HG03378 (cell line): ENCODE measurements around the gene GRID1.

Experiments used
- ATAC-seq: cut with Tn5 transposase; IDR thresholded peaks from one replicate; pipeline ENCODE4 v1.9.1; 2021; ENCODE audit warnings: mild to moderate bottlenecking, moderate library complexity; ENCODE audit not compliant: unreplicated experiment

The GRID1 gene

DNA sequence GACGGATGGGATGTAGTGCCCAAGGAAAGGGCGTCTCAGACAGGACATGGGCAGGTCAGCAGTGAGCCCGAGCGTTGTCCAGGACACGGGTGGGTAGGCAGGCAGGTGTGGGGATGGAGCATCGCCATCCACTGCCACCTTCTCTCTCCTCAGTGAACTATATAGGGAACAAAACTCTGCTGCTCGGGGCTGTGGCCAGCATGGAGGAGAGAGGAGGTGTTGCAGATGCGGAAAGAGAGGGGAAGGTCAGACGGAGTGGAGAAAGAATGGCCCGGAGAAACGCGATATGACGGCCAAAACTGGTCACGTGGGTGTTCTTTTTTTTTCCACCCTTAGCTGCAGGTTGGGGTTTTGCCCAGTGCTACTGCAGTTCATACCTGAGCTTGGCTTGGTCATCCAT is 71.2 kb downstream of the GRID1 start:
- ATAC-seq: no peak

DNA sequence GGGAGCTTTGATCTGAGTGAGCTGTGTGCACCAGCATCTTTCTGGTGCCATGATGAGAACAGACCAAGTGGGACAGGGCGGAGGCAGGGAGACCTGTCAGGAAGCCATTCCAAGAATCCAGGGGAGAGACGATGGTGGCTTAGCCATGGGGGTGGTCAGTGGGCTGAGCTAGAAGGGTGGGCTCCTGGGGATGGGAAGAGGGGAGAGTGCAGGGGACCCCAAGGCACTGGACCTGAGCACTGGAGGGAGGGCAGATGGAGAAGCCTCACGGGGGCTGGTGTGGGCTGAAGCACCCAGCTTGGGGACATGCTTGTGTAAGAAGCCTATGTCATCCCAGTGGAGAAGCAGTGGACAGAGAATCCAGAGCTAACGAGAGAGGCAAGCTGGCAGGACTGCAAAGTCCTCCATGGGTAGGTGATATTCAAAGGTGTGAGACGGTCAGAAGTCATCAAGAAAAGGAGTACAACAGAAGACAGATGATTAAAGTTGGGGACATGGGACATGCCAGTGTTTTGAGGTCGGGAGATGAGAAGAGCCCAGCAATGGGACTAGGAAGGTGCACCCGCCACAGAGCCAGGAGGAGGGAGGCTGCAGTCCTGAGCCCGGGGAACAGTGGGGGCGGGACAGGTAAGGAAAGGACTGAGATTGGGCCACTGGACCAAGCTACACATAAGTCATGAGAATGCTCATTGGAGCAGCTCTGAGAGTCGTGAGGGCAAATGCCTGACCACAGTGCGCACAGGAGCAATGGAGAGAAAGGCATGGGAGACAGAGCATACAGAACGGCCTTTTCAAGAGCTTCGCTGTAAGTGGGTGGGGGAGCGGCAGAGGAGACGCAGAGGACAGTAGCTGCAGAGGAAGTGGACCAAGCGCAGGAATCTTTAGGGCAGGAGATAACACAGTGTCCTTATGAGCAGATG is 72.0 kb downstream of the GRID1 start:
- ATAC-seq: no peak

DNA sequence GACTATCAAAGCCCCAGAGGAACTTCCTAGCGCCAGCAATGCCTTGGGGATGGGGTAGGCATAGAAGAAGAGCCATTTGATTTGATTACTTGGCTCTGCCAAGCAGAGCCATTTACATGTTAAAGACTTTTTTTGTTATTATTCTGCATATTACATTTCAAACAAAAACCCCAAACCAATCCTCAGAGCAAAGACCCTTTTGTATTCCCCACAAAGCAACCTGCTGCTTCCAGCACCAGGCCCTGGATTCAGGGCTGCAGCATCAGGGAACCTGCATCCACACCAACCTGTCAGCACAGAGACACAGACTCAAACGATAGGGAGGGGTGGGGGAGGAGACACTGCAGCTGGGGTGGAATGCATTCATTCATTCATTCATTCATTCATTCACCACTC is 73.2 kb downstream of the GRID1 start:
- ATAC-seq: no peak

DNA sequence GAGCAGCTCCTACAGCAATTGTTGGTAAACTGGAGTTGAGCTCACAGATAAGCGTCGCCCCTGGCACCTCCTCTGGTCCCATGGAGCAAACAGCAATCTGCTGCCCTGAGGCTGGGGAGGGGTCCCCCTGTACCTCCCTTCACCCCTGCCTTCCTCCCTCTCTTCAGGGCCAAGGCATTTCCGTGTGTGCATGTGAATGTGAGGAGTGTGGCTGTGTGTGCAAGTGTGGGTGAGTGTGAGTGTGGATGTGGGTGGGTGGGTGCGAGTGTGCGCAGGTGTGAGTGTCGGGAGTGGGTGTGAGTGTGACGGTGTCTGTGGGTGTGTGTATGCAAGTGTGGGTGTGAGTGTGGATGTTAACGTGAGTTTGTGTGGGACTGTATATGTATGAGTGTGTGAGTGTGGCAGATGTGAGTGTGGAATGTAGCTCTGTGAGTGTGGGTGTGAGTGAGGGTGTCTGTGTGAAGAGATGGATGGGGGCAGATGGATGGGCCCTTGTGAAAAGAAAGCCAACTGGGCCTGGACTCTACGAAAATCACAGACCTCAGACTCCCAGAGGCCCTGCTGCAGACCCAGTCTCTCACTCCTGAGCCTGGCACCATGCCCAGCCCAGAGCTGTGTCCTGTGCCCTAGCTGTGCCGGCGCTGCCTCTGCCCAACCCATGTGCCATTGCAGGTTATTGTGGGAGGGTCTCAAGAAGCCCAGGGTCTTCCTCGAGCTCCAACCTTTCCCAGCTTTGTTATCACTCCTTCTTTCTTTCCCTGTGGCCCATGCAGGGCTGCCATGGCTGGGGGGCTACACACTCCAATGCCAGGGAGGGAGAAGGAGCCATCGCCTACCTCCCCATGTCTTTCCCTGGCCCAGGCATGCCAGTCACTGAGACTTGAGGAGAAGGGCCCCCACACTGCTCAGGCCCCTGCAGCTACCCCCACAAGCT is 73.9 kb downstream of the GRID1 start:
- ATAC-seq: no peak

DNA sequence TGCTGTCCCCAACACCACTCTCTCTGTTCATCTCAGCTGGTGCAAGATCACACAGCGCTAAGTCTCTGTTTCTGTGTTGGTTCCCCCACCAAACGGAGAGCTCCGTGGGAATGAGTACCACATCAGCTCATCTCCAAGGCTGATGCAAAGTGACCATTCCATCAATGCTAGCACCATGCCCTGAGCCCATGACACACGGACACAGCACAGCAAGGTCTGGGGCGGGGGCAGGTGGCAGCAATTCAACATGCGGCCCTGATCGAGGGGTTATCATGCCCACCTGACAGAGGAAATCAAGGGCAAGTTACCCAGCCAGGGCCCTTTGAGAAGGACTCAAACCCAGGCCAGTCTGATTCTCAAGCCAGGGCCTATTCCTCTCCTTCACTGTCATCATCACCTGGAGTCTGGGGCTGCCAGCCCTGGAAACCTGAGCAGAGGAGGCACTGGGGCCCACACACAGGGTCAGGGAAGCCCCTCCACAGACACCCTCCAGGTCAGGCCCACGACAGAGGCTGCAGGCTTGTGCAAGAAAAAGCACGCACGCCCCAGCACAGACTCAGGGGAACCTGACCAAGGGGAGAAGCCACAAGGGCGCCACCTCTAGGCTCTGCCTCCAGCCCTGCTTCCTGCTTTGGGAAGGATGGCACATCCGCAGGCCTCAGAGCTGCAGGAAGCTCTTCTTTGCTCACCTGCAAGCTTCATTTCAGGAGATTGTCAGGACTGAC is 74.8 kb downstream of the GRID1 start:
- ATAC-seq: no peak

DNA sequence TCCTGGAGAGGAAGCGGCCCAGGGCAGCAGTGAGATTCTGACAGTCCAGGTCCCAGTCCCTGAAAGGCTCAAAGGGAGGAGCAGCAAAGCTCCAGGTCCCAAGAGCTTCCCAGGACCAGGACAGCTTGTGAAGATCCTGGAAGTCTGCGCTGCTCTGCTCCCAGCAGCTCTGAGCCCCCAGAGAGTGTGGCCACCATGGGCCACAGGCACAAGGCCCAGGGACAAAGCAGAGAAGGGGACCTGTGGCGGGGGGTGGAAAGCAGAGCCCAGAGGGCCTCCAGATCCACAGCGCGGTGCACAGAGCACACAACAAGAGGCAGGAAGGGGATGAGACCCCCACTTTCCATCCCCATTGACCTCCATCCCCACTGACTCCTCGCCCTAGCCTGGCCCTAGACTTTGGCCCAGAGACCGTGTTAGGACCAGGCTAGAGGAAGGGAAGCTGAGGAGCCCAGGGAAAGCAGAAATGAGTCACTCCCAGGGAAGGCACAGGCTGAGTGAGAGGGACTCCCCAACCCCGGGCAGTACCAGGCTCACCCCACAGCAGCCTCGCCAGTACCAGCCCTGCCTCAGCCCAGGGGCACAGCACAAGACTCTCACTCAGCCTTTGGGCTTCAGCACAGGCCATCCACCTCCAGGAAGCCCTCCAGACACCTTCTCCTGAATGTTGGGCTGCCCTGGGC is 75.5 kb downstream of the GRID1 start:
- ATAC-seq: no peak

DNA sequence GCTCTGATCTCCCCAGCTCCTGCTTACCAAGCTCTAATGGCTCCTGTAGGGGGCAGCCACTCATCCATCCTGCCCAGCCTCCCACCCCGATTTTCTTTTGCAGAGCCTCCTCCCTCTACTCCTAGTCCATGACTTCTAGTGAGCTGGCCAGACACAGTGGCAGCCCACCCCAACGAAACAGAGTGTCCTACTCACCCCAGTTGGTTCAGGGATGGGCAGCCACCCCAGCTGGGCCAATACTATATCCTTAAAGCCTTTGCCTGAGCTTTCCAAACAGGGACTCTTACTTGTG is 77.1 kb downstream of the GRID1 start:
- no peak for ATAC-seq

DNA sequence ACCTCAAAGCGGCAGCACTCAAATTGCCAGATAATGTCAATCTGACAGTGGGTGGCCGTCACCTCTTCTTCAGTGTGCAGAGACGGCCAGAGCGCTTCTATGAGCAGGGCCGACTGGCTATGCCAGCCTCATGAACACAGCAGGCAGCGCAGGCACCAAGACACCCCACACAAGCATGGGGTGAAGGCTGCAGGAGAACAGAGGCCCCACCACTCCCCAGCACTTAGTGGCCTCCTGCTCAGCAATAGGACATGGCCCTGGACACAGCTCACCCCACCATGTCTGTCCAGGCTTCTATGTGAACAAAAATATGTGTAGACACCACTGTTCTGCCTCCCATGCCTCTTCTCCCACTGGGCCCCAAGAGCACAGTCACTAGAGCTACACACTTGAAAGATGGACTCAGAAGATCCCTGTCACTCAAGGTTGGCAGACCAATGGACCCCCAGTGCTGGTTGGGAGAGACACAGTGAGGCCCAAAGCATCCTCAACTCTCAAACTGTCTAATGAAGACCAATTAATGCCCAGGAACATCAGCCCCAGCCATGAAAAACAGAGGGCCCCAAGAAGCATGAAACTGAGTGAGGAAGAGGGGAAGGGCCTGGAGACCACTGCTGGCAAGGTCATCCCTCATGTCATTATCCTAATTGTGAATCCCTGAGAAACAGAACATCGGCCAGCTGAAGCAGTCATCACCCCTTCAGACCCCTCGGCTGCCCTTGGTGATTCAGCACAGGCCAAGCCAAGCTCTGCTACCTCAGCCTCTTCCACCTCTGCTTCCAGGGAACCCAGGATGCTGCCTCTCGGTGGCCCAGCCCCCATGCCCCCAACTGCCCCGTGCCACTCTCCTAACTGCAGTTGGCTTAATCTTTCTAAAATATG is 77.7 kb downstream of the GRID1 start:
- no peak for ATAC-seq

DNA sequence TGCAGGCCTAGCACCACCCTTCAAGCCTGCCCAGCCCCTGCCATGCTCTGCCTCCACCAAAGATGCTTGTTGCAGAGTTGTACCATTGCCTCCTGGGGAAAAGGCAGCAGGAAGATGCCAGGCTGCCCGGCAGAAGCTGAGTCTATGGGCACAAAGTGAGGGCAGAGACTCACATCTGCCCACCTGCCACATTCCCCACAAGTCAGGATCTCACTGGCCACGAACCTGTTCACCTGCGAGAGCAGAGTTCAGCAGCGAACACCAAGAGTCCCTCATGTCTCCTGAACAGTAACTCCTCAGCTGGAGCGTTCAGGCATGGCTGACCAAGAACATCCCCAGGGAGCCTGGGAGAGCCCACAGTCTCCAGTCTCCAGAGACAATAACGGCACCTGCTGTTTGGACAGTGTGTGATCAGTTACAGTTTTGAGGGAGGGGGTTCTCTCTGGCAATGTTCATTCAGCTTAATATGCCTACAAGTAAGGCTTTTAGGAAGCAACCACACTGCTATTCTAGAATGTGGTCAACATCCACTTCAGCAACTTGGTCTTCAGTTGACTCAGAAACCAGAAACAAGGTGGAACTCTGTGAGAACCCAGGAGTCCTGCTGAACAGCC is 78.5 kb downstream of the GRID1 start:
- ATAC-seq: no peak

DNA sequence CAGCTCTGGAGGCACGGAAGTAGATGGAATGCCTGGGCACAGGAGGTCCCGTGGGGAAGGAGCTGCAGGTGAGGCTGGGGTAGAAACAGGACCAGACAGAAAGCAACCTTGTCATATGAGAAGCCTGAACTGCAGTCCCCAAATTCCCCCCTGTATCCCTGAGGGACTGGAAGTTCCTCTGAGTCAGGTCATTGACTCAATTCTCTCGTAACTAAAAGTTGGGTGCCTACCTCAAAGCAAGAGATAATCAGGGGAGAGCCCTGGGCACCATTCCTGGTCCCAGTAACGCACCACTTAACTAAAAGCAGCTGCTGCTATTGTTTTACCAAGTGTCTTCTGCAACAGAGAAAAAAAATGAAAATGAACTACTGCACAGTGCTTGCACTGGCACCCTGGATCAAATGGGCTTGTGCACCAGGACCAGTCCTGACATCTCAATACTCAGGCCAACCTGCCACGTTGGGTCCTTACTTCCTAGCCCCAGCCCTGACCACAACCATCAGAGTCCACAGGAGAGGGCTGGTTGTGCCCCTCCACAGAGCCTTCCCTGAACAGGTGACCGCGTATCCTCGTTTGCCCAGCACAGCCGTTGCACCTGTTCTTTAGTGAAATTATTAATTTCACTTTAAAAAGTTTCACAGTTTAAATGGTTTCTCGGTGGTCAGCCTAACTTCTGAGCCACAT is 79.3 kb downstream of the GRID1 start:
- no peak for ATAC-seq

DNA sequence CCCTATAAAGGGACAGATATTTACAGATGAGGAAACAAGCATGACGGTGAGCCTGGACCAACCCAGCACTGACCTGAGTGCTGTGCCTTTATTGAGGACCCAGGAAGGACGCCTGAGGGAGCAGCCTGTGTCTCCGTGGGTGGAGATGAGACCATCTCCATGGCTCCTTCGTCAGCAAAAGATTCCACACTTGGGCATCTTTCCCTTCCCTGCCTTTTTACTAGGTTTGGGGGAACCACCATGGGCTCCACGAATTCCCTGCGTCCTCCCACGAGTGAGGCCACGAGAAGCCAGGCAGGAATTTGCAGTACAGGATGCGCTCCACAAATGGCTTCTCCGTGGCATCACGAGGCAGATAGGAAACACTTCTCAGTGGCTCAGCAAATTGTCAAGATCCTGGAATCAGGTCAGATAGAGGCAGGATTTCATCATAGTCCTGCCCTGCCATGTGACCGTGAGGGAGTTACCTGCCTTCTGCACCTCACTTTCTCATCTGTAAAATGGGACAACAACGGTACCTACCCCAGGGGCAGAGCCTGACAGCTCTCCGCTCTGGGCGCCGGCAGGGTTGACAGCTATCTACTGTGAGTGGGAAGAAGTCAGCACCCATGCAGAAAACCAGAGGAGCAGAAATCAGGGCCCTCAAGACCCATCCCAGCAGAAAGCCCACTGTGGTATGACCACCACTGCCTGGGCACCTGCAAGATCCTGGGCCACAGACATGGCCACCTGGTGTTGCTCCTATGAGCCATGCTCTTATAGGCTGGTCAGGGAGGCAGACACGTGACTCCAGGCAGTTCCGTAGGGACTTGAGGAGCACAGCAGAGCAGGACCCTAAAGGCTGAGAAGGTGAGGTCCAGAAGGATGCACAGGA is 80.1 kb downstream of the GRID1 start:
- no peak for ATAC-seq

DNA sequence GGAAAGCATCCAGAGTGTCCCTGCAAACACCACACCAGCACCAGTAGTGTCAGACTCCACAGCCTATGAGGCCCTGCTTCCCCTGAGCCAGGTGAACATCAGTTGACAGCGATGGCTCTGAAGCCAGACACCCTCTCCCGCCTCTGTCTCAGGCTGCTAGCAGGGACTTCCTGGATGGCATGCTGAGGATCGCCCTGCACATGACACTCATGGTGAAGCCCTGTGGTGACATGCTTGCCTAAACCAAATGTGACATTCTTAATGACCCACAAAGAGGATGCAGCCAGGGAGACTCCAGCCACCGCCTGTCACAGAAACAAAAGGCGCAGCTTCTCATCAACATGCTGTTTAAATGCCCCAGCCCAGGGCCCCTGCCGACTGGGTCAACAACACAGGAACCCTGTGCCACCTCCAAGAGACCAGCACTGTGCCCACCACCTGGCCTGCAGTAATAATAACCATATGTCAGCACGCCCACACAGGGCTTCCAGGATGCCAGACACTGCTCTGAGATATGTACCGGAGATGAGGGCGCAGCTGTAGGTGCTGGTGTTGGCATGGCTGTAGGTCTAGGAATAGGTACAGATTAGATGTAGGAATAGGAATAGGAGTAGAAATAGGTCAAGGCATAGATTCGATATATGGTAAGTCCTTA is 81.3 kb downstream of the GRID1 start:
- ATAC-seq: no peak

DNA sequence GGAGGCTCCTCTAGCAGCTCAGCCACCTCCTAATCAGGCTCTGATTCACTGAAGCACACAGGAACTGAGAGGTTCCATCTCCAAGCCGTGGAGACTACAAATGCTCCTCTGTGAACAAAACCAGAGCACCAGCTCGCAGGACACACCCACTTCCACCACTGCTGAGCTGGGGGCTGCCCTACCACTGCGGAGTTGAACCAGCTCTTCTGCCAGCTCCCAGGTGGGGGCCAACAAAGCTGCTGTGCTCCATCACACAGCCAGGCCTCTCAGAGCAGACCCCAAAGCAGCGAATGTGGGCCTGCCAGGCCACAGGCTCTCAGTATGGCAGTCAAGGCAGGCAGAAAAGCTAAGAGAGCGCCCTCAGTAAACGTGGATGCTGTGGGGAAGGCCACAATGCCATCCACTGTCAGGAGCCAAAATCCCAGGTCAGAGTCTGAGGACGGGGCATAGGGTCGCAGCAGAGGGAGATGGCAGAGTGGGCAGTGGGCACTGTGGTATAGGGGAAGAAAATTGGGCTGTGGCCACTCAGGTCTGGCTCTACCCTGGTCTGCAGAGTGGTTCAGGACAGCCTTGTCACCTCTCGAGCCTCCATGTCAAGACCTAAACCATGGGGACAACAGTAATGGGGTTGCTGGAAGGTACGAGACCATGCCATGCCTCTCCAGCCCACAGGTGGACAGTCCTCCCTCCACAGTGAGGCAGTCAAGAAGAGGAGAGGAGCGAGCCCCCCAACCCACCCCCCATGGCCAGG is 82.1 kb downstream of the GRID1 start:
- no peak for ATAC-seq

DNA sequence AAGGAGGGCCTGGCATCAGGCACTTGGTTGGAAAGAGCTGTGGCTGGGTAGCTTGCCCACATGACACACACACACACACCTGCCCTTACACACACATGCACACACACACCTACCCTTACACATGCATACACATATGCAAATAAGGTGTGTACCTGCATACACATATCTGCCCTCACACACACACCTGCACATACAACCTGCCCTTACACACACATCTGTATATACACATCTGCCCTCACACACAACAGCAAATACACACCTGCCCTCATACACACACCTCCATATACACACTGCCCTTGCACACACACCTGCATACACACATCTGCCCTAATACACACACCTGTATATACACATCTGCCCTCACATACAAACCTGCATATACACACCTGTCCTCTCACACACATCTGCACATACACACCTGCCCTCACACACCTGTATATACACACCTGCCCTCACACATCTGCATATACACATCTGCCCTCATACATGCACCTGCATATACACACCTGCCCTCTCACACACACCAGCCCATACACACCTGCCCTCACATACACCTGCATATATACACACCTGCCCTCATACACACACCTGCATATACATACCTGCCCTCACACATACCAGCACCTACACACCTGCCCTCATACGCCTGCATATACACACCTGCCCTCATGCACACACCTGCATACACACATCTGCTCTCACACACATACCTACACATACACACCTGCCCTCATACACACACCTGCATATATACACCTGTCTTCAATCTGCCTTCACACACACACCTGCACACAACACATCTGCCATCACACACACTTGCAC is 82.9 kb downstream of the GRID1 start:
- no peak for ATAC-seq

DNA sequence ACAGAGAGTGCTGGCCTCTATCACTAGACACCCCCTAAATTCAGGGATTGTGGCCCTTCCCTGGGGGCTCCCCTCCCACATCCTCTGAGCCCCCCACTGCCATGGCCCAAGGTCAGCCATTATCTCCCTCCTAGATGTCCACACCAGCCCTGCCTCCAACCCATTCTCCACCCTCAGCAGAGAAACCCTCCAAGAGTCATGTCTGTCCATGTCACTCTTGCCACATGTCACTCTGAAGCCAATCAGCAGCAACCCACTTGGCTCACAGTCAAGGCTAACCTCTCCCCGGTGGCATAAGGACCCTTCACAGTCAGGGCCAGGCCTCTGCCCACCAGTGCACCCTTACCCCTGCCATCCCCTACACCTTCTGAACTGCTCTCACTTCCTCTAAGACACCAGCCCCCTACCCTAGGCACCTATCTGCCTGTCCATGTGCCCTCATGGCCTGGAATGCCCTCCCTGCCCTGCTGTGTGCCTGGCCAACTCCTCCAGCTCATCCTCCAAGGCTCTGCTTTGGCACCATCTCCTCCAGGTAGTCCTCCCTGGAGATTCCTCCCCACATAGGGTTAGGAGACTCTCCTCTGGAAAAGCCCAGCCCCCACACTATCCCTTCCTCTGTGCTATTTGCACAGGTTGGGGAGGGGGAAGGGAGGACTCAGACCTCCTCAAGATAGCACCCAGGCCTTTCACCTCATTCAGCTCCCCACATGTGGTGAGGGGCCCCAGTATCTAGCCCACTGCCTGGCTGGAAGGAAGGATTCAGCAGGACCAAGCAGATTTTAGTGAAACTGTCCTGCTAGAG is 83.7 kb downstream of the GRID1 start:
- ATAC-seq: no peak
